Activated T-helper 9 cell treated with anti-CD3 and anti-CD28 coated beads, Interleukin-2, amount 50 U/mL, for 16 hours (primary cell): ENCODE measurements around the gene ABCD3.
"Not testable (repeated sequence)": the region's sequence is repeated elsewhere in the genome, so short reads cannot be mapped to it uniquely, and the experiment has no call there.

Experiments
- DNase-seq: peaks from one replicate; pipeline ENCODE4 v3.0.0-alpha.2; 2020; ENCODE audit warnings: low read depth

The ABCD3 gene

GRCh38 chr1:94550800-94551241, 132.6 kb downstream of the ABCD3 start:
- no peak for DNase-seq

- DNase-seq, result no peak
These were observed 133.3 kb downstream of the ABCD3 start for GRCh38 chr1:94551449-94551848.

GRCh38 chr1:94552071-94552586, 133.9 kb downstream of the ABCD3 start:
- DNase-seq, result no peak

GRCh38 chr1:94553323-94553730, 135.1 kb downstream of the ABCD3 start:
- no peak for DNase-seq

GRCh38 chr1:94553931-94554330, 135.7 kb downstream of the ABCD3 start:
- no peak for DNase-seq

GRCh38 chr1:94554580-94554979, 136.4 kb downstream of the ABCD3 start:
- DNase-seq, result no peak

GRCh38 chr1:94555091-94555490, 136.9 kb downstream of the ABCD3 start:
- DNase-seq, result no peak

- no peak for DNase-seq
These were observed 141.7 kb downstream of the ABCD3 start for GRCh38 chr1:94559921-94560320.

- no peak for DNase-seq
These were observed 142.1 kb downstream of the ABCD3 start for GRCh38 chr1:94560333-94560732.

GRCh38 chr1:94562519-94563260, 144.5 kb downstream of the ABCD3 start:
- no peak for DNase-seq

- DNase-seq, result no peak
These were observed 147.7 kb downstream of the ABCD3 start for GRCh38 chr1:94565901-94566300.

- DNase-seq, result not testable (repeated sequence)
These were observed 148.2 kb downstream of the ABCD3 start for GRCh38 chr1:94566436-94566835.

GRCh38 chr1:94567975-94568607, 149.9 kb downstream of the ABCD3 start:
- DNase-seq, result not testable (repeated sequence)
